ENCODE results near the gene SH2B3. TPM values are rescaled to one million over a fixed set of nuclear protein-coding genes. Genes with fewer than 3 reads are reported as not detected.

Gene SH2B3
- total RNA-seq, 1 donor from 2014 or later = 18.1 TPM

DNA sequence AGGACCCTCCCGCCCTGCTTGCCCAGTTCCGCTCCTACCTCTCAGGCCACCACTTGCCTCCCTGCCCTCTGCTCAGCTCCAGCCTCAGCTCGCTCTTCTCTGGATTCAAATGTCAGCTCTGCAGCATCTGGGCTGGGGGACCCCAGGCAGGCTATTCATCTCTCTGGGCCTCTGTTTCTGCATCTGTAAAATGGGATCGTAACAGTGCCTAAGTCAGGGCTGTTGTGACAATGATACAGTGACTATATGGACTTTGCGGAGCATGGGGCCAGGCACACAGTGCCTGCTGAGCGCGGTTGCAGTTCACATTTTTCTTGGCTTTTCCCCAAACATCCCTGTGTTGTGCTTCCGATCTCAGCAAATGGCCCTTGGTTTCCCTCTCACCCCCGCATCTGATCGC is 39.6 kb upstream of the SH2B3 start:
- peaks cover 20% of the 10 kb centered on the region for H3K27me3 Mint-ChIP-seq (ENCODE audit: unreplicated experiment)
- no peaks in the 10 kb centered on the region for H3K36me3 Mint-ChIP-seq (ENCODE audit: unreplicated experiment)
- TF ChIP-seq, protein P1, sequence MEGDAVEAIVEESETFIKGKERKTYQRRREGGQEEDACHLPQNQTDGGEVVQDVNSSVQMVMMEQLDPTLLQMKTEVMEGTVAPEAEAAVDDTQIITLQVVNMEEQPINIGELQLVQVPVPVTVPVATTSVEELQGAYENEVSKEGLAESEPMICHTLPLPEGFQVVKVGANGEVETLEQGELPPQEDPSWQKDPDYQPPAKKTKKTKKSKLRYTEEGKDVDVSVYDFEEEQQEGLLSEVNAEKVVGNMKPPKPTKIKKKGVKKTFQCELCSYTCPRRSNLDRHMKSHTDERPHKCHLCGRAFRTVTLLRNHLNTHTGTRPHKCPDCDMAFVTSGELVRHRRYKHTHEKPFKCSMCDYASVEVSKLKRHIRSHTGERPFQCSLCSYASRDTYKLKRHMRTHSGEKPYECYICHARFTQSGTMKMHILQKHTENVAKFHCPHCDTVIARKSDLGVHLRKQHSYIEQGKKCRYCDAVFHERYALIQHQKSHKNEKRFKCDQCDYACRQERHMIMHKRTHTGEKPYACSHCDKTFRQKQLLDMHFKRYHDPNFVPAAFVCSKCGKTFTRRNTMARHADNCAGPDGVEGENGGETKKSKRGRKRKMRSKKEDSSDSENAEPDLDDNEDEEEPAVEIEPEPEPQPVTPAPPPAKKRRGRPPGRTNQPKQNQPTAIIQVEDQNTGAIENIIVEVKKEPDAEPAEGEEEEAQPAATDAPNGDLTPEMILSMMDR (IDR thresholded peaks at IDR 0.05; ENCODE audit: partially characterized antibody, unreplicated experiment) = no peak
- H3K4me3 Mint-ChIP-seq (ENCODE audit: unreplicated experiment) = no peak overlapping the region
- DNase-seq = no peak
- H3K9me3 Mint-ChIP-seq (ENCODE audit: unreplicated experiment) = peaks cover 11% of the 10 kb centered on the region
- peaks cover 9% of the 10 kb centered on the region for H3K4me1 Mint-ChIP-seq (ENCODE audit: low read depth, unreplicated experiment)
- no peak overlapping the region for H3K27ac Mint-ChIP-seq (ENCODE audit: unreplicated experiment)

DNA sequence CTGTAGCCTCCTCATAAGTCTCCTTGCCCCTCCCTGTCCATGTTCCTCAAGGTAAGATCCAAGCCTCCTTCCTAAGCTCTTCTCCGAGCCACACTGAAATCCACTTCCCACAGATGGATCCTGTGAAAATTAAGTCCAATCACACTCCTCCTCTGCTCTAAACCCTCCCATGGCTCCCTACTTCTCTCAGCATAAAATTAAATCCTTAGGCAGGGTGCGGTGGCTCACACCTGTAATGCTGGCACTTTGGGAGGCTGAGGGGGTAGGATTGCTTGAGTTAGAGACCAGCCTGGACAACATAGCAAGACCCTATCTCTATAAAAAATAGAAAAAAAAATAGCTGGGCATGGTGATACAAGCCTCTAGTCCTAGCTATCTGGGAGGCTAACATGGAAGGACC is 39.1 kb upstream of the SH2B3 start:
- DNase-seq = no peak
- TF ChIP-seq, protein P1 (IDR thresholded peaks at IDR 0.05; ENCODE audit: partially characterized antibody, unreplicated experiment) = no peak
- Mint-ChIP-seq H3K9me3 (ENCODE audit: unreplicated experiment) (peaks cover 7% of the 10 kb centered on the region), H3K4me3 (ENCODE audit: unreplicated experiment) (no peak overlapping the region), H3K36me3 (ENCODE audit: unreplicated experiment) (no peaks in the 10 kb centered on the region), H3K4me1 (ENCODE audit: low read depth, unreplicated experiment) (peaks cover 5% of the 10 kb centered on the region), H3K27me3 (ENCODE audit: unreplicated experiment) (peaks cover 16% of the 10 kb centered on the region), H3K27ac (ENCODE audit: unreplicated experiment) (no peak overlapping the region)

DNA sequence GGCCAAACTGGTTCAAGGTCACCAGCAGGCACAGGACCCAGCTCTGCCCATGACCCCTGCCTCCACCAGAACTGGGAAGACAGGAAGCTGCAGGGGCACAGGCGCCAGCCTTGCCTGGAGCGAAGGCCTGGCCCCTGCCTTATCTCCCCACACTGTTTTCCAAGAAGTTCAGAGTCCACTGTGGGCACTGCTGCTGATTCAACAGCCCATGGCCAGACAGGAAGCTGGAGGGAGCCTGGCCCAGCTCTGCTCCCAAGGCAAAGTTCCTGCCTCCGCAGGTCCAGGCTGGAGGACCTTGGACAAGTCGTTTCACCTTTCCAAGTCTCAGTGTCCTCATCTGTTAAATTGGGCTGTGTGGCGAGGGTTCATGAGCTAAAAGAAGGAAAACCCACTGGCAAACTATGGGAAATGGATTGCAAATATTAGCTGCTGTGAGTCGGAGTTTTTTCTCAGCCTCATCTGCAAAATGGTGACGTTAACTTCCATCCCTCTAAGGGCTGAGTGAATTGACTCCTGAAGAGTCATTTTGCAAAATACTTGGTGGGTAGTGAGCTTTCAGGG is 38.0 kb upstream of the SH2B3 start:
- TF ChIP-seq, protein P1 (IDR thresholded peaks at IDR 0.05; ENCODE audit: partially characterized antibody, unreplicated experiment) = no peak
- no peak for DNase-seq
- H3K36me3 Mint-ChIP-seq (ENCODE audit: unreplicated experiment) = no peaks in the 10 kb centered on the region
- peak overlapping the region; percentile 90 for H3K4me3 Mint-ChIP-seq (ENCODE audit: unreplicated experiment)
- H3K27ac Mint-ChIP-seq (ENCODE audit: unreplicated experiment) = no peak overlapping the region
- H3K9me3 Mint-ChIP-seq (ENCODE audit: unreplicated experiment) = peaks cover 7% of the 10 kb centered on the region
- H3K4me1 Mint-ChIP-seq (ENCODE audit: low read depth, unreplicated experiment) = peaks cover 5% of the 10 kb centered on the region
- peaks cover 10% of the 10 kb centered on the region for H3K27me3 Mint-ChIP-seq (ENCODE audit: unreplicated experiment)

DNA sequence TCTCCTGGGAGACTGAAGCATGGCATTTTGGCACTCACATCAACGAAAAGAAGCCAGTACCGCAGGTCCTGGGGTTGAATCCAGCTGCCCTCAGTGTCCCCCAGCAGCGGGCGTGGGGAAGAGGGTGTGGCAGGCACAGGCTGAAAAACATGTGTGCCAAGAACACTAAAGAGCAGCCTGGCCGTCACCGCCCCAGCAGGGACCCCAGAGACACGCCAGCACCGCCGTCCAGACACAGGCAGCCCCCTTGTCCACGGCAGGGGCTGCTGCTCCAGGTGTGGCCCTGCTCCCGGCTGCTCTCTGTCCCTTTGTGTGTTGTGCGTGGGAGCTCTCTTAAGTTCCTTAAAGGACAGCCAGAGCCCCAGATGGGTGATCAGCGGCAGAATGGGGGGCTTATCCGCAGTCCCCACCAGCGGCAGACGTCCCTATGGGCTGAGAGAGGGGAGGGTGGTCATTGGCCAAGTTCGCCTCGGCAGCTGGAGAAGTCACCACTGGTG is 37.4 kb upstream of the SH2B3 start:
- Mint-ChIP-seq H3K4me1 (ENCODE audit: low read depth, unreplicated experiment) (peaks cover 5% of the 10 kb centered on the region), H3K4me3 (ENCODE audit: unreplicated experiment) (peak overlapping the region; percentile 90), H3K27ac (ENCODE audit: unreplicated experiment) (peak overlapping the region; percentile 55), H3K27me3 (ENCODE audit: unreplicated experiment) (peaks cover 10% of the 10 kb centered on the region), H3K9me3 (ENCODE audit: unreplicated experiment) (peaks cover 9% of the 10 kb centered on the region), H3K36me3 (ENCODE audit: unreplicated experiment) (no peaks in the 10 kb centered on the region)
- peak; percentile 50 for DNase-seq
- TF ChIP-seq, protein P1 (IDR thresholded peaks at IDR 0.05; ENCODE audit: partially characterized antibody, unreplicated experiment) = no peak

DNA sequence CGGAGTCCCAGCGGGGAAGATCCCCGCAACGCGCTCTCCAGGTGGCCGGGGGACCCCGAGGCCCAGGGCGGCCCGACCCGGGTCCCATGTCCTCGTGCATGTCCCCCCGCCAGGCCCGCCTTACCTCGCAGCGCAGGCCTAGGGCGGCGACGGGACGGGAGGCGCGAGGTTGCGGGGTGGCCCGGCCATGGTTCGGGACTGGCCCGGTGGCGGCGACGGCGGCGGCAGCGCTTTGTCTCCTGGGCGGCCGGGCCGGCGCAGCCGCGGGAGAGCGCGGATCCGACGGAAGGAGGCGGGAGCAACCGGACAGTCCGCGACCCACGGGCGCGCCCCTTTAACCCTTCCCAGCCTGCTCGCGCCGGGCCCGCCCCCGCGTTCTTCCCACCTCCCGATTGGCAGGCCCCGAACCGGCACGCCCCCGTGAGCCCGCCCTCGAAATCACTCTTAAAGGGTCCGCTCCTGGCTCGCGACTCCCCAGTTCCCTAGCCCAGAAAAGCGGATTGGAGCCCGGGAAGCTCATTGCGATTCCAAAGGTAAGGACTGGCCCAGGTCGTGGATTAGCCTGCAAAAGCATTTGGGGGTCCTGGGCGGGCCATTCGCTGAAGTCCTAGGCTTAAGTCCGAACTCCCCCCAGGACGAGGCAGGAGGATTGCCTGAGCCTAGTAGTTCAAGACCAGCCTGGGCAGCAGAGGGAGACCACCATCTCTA is 36.8 kb upstream of the SH2B3 start, which contains the start of gene PHETA1:
PHETA1 (minus strand) TSS at position 308 of the 708 bp plus-strand sequence. CDS start 5,668 bp downstream, outside the sequence.
- H3K36me3 Mint-ChIP-seq (ENCODE audit: unreplicated experiment) = no peaks in the 10 kb centered on the region
- H3K9me3 Mint-ChIP-seq (ENCODE audit: unreplicated experiment) = peaks cover 8% of the 10 kb centered on the region
- peaks cover 5% of the 10 kb centered on the region for H3K4me1 Mint-ChIP-seq (ENCODE audit: low read depth, unreplicated experiment)
- peak; percentile 97 for DNase-seq
- TF ChIP-seq, protein P1 (IDR thresholded peaks at IDR 0.05; ENCODE audit: partially characterized antibody, unreplicated experiment) = no peak
- peaks cover 10% of the 10 kb centered on the region for H3K27me3 Mint-ChIP-seq (ENCODE audit: unreplicated experiment)
- H3K27ac Mint-ChIP-seq (ENCODE audit: unreplicated experiment) = peak within 1 kb of the TSS; percentile 55
- H3K4me3 Mint-ChIP-seq (ENCODE audit: unreplicated experiment) = peak within 1 kb of the TSS; percentile 90
